GM19240 (cell line): ENCODE results near the gene KRT13.
"Not testable (repeated sequence)": the region's sequence is repeated elsewhere in the genome, so short reads cannot be mapped to it uniquely, and the experiment has no call there.

Source experiments
- DNase-seq: peaks from one replicate; pipeline ENCODE4 v3.0.0; 2011; ENCODE audit warnings: low spot score; ENCODE audit not compliant: insufficient read length

KRT13 gene

DNA sequence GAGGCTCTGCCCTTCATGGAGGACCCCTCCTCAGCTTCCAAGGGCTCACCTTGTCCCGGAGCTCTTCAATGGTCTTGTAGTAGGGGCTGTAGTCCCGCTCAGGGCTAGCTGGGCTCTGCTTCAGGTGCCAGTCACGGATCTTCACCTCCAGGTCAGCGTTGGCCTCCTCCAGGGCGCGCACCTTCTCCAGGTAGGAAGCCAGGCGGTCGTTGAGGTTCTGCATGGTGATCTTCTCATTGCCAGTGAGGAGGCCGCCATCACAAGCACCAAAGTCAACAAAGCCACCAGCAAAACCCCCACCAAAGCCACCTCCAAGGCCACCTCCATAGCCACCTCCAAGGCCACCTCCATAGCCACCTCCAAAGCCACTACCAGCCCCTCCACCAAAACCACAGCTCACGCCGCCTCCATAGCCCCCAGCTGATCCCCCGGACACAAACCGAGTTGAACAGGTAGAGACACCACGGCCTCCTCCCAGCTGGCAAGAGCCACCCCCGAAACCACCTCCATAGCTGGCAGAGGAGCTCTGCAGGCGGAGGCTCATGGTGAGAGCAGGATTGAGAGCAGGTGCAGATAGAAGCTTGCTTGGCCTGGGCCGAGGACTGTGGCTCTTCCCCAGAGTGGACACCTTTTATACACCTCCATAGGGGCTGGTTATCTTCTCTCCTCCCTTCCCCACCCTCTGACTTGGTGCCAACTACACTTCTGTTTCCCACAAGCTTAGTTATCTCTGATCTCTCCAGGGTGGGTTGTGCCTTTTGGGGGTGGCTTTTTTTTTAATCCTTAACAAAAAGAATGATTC, at the start of gene KRT13:
KRT13 (minus strand) TSS at position 606 of the 802 bp plus-strand sequence; CDS start at position 544, 62 bp downstream.
- no peak for DNase-seq

DNA sequence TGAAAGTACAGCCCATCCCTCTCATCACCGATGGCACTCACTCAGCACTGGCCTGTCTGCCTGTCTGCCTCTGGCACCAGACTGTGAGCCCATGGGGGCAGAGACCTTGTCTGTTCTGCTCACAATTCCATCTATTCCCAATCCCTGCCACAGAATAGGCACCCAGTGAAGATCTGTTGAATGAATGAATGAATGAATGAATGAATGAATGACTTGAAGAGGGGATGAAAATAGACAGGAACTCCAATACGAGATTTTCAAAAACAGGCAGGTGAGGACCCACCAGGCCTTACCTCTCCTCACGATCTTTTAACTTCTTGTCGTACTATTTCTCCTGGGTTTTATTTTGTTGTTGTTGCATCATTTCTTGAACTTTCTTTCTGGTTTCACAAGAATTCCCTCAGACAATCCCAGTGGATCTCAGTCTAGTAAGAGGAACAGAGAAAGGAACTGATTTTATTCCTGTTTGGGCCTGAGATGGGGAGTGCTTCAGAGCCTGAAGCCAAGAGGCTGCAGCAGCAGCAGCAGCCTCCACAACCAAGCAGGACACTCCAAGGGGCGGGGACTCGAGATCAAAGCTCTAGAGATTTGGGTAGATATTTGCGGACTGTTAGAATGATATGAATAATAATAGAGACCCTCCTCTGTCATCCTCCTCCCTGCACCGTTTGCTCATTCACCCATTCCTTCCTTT, 48.7 kb upstream of the KRT13 start:
- DNase-seq: no peak

DNA sequence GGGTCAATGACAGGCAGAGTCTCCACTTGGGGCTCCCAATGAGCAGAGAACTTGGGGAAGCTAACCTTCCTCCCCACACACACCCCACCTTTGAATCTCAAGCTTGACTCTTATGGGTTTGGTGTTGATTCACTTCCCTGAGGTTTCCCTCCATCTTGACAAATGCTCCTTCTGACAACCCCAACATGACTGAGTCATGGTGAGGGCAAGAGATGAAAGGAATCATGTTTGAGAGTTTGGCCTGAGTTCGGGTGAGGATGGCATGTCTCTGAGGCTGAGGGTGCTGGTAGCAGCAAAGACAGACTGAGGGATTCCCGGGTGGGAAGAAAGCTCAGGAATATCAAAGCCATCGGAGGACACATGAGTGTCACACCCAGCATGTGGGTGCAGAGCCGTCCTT, 47.8 kb upstream of the KRT13 start:
- no peak for DNase-seq

DNA sequence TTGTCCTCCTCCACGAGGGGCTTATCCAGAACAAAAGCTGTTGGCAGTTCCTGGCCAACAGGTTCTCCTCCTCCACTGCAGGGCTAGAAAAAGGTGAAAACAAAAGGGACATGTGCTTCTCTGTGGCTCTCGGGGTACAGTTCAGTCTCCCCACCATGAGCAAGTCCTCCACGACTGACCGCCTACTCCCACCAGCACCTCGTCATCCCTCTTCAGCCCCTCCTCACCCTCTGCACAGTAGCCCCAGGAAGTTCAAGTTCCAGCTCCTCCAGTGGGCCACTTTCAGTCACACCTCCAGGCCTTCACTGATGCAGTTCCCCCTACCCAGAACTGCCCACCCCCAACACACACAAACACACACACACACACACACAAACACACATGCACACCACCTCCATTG, 47.0 kb upstream of the KRT13 start:
- no peak for DNase-seq

GRCh38 chr17:41551365-41551764, 46.0 kb upstream of the KRT13 start:
- no peak for DNase-seq

GRCh38 chr17:41549596-41550039, 44.2 kb upstream of the KRT13 start:
- DNase-seq: no peak

- DNase-seq: peak; percentile 71
Observed at GRCh38 chr17:41548844-41549595, 43.6 kb upstream of the KRT13 start.

DNA sequence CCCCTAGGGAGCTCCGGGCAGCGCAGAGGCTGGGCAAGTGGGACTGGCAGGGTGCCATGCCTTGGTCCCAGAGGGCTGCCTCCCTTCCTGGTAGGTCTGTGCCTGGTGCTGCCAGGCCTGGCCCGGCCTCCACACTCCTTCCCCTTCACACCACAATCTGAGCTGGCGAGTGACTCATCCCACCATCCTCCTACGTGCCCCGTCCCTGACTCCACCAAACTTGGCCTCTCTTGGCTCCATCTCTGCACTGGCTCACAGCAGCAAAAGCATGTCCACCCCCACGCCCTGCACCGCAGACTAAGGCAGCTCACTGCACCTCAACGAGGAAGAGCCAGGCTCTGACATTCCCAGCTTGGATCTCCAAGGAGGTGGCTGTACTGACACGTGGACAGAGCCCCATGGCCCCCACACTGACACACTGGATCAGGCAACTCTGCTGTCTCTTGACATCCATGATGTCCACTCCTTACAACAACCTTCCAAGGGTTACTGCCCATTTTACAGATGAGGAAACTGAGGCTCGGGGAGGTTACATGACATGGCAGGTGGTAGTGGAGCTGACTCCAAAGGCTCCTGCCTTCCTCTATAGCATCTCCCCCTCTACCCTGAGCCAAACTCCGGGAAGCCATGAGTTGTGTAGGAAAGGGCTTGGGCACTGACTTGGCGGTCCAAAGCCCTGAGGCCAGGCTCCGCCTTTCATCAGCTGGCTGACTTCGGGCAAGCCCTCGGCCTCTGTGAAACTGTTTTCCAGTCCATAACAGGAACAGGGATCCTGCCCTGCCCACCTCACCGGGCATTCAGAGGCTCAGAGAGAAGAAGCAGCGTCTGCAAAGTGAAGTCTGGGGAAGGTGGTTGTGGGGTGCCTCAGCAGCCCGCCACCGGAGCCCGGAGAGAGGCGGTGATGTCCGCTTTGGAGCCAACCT, 42.8 kb upstream of the KRT13 start:
- DNase-seq: no peak

DNA sequence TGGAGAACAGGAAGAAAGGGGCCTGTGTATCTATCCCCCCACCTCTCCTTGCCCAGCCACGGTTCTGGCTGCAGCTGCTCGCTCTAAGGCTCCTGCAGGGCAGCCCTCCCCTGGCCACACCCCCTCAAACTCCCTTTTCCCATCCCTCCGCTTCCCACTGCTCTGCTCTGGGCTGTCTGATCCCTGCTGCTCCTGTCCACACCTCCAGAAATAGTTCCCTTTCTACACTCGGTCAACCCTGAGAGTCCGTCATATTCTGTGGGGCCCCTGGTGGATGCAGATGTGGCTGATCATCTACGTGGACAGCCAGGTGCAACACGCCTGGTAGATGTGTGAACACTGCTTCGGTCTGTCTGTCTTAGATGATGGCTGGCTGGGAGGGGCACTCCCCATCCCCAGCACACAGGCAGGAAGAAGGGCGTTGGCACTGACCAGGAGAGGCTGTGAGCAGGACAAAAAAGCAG, 42.0 kb upstream of the KRT13 start:
- no peak for DNase-seq

- DNase-seq: no peak
Observed at GRCh38 chr17:41546819-41547218, 41.4 kb upstream of the KRT13 start.

DNA sequence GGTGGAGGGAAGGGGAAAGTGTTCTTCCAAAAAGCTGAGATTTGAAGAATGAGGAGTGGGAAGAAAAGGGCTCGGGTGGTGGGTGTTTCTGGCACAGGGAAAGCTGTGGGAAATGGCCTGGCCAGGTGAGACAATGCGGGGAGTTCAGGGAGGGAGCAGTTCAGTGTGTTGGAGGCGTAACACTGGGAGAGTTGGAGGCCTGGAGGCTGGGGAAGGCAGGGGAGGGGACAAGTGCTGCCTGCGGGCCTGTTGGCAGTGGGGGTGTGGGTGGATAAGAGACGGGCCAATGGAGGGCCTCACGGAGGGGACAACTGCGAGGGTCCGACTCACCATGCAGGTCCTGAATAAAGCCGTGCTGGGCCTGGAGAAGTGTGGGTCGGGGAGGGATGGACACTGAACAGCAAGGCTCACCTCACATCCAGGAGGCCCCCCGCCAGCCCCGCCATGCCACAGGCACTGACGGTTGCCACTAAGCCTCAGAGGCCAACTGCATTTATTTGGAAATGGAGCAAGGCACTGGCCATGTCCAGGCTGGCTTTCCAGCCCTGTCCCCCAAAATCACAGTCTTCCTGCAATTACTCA, 40.5 kb upstream of the KRT13 start:
- DNase-seq: no peak

- no peak for DNase-seq
Observed at GRCh38 chr17:41544935-41545334, 39.5 kb upstream of the KRT13 start.

DNA sequence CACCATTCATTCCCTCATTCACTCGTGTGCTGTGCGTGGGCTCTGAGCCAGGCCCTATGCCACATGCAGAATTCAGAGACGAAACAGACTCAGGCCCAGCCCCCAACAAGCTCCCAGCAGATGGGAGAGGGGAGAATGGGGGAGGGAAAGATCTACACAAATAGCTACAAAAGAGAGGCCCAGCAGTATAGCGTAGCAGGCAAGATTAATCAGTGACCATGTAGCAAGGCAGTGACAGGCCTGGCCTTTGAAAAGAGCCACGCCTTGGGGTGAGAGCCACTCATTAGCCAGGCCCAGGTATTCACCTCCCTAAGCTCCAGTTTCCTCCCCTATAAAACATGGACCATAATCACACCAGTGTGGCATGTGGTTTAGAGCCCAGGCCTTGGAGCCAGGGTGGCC, 39.1 kb upstream of the KRT13 start:
- DNase-seq: no peak

GRCh38 chr17:41542786-41543185, 37.4 kb upstream of the KRT13 start:
- not testable (repeated sequence) for DNase-seq

DNA sequence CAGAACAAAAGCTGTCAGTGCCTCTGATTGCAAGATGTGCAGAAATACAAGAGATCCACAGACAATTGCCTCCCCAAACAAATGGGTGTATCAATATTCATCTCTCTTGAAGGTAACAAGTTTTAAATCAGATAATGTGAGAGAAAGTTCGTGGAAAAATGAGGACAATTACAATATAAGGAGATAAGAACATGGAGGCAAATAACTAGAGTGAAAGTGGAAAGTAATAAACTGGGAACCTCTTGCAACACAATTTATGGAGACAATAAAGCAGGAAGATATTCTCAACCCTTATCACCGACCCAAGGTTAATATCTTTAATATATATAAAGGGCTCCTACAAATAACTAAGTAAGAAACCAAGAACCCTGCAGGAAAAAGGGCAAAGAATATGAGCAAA, 36.9 kb upstream of the KRT13 start:
- DNase-seq: no peak

DNA sequence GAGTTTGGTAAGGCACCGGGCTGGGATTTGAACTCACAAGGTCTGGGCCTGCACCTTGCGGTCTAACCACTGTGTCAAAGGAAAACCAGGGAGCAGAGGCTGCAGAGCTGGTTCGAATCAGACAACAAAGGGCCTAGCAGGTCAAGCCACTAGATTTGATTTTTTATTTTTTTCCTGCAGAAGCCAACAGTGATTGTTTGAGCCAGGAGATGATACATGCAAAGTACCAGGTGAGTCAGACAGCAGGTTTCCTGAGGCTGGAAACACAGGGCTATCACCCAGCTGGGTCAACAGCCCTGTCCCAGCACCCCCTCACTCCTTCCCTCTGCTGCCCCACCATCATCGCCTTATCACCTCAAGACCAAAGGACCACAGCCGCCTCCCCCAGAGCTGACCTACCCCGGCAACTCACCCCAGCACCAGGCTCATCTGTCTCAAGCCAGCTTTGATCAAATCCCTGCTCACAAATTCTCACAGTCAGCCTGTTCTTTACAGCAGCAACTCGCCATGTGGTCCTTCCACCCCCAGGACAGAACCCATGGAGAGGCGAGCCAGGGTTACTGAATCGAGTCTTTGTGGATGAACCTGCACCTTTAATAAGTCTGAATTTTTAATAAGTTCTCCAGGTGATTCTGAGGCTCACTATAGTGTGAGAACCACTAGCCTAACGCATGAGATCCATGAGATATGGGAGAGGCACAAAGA, 35.7 kb upstream of the KRT13 start:
- DNase-seq: no peak

GRCh38 chr17:41539979-41540701, 34.7 kb upstream of the KRT13 start:
- DNase-seq: no peak

DNA sequence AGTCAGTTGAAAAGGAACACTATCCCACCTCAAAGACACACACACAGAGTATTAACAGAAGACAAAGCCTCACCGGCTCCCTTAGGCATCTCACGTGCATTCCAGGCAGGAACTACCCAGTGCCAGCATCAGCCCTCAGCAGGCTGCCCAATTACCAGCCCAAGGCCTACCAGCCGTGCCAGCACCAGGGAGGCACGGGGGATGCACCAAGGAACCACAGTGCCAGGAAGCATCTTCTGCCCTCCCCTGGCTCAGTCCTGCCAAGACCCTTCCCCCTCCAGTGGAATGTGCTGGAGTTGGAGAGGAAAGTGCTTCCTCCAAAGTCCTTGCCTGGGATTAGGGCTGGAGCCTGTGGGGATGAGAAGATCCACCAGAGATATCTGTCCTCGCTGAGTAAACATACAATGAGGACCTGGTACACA, 33.7 kb upstream of the KRT13 start:
- no peak for DNase-seq

DNA sequence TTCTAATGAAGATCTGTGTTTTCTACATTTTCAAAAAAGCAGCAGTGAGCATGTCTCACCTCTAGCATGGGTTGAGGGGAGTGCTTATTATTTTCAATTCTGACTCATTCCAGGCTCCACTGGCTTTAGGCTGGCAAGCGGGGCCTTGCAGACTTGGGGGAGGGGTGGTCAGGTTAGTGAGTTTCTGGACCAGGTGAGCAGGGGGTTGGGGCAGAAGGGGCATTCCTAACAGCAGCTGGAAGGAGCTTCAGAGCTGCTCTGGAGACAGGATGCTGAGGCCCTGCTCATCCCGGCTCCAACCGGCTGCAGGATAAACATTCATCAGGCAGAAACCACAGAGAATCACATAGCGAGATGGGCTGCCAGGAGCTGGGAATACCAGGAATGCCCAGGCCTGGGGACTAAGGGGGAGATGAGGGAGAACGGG, 33.2 kb upstream of the KRT13 start:
- no peak for DNase-seq
